Measurements from ENCODE around the gene PRR23A.

PRR23A gene

GRCh38 chr3:138974462-138974861 lies 31.6 kb downstream of the PRR23A start:
- DNase-seq (ENCODE audit: low read depth in 3 of 3, low spot score in 1 of 3), result no peak

GRCh38 chr3:138972941-138973340 lies 33.1 kb downstream of the PRR23A start:
- DNase-seq (ENCODE audit: low read depth in 3 of 3, low spot score in 1 of 3), result no peak

GRCh38 chr3:138971766-138972320 lies 34.2 kb downstream of the PRR23A start:
- no peak for DNase-seq (ENCODE audit: low read depth in 3 of 3, low spot score in 1 of 3)

GRCh38 chr3:138964923-138965322 lies 41.1 kb downstream of the PRR23A start:
- no peak for DNase-seq (ENCODE audit: low read depth in 3 of 3, low spot score in 1 of 3)

- no peak for DNase-seq (ENCODE audit: low read depth in 3 of 3, low spot score in 1 of 3)
Measured at GRCh38 chr3:138964264-138964663, 41.8 kb downstream of the PRR23A start.

GRCh38 chr3:138962854-138963560 lies 43.1 kb downstream of the PRR23A start:
- no peak for DNase-seq (ENCODE audit: low read depth in 3 of 3, low spot score in 1 of 3)

- DNase-seq (ENCODE audit: low read depth in 3 of 3, low spot score in 1 of 3), result no peak
Measured at GRCh38 chr3:138960417-138960852, 45.6 kb downstream of the PRR23A start.
